Measurements from ENCODE around the gene ZNF805. TPM values are rescaled to one million over a fixed set of nuclear protein-coding genes. Genes with fewer than 3 reads are reported as not detected.
"Not testable (repeated sequence)": the region's sequence is repeated elsewhere in the genome, so short reads cannot be mapped to it uniquely, and the experiment has no call there.

Gene ZNF805
- total RNA-seq, 1 donor from 2014 or later: 16.3 TPM

DNA sequence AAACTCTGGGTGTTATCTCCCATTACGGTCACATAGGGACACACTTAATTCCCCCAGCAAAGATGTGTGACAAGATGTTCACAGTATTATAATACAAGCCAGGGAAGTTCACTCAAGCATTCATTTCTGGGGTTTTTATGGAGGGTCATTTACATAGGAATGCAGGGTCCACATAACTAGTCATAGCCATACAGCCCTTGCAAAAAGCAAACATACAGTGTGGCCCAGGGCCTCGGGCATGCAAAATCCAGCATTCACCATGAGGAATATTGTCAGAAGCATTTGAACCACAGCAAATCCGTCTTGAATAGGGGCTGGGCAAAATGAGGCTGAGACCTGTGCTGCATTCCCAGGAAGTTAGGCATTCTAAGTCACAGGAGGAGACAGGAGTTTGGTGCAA lies 26.9 kb downstream of the ZNF805 start:
- DNase-seq (ENCODE audit: low spot score): no peak

DNA sequence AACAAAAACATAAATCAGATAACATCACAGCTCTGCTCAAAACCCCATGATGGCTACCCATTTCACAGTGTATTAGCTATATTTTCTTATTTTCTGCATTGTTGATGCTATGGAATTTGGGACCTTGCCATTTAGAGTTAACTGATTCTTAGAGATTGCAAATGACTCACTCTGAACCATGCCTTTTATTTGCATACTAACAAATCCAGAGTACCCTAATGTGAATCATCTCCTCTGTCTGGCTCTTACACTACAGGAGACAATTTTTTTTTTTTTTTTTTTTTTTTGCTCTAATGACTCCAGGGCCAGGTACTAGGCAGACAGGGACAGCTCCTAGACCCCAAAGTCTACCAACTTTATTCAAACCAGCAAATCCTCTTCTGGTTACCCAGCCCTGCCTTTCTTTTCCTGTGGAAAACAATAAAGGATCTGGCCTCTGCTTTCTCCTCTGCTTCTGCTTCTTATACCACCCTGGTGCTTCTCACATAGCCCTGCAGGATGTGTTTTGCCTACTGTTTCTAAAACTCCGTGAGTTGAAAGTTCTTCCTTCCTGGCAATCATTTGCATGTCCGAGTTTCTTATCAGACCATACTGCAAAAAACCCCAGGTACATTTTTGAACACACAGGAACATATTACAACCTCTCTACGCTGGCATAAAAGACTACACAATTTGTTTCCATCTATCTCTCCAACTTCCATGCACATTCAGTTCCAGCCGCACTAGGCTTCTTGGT lies 29.3 kb downstream of the ZNF805 start:
- DNase-seq (ENCODE audit: low spot score): no peak

DNA sequence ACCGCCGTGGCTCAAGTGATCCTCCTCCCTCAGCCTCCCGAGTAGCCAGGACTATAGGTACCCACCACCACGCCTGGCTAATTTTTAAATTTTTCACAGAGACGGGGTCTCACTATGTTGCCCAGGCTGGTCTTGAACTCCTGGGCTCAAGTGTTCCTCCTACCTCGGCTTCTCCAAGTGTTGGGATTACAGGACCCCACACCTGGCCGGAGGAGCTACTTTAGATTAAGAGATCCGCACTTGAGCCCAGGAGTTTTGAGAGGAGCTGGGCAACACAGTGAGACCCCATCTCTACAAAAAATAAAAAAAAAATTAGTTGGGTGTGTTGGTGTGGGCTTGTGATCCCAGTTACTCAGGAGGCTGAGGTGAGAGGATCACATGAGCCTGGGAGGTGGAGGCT lies 30.8 kb downstream of the ZNF805 start:
- DNase-seq (ENCODE audit: low spot score): no peak

- no peak for DNase-seq (ENCODE audit: low spot score)
Measured at GRCh38 chr19:57273014-57273413, 32.6 kb downstream of the ZNF805 start.

GRCh38 chr19:57276430-57276829 lies 36.0 kb downstream of the ZNF805 start:
- DNase-seq (ENCODE audit: low spot score): no peak

GRCh38 chr19:57278481-57278880 lies 38.0 kb downstream of the ZNF805 start:
- not testable (repeated sequence) for DNase-seq (ENCODE audit: low spot score)

GRCh38 chr19:57279418-57280164 lies 39.2 kb downstream of the ZNF805 start:
- DNase-seq (ENCODE audit: low spot score): peak; percentile 96

DNA sequence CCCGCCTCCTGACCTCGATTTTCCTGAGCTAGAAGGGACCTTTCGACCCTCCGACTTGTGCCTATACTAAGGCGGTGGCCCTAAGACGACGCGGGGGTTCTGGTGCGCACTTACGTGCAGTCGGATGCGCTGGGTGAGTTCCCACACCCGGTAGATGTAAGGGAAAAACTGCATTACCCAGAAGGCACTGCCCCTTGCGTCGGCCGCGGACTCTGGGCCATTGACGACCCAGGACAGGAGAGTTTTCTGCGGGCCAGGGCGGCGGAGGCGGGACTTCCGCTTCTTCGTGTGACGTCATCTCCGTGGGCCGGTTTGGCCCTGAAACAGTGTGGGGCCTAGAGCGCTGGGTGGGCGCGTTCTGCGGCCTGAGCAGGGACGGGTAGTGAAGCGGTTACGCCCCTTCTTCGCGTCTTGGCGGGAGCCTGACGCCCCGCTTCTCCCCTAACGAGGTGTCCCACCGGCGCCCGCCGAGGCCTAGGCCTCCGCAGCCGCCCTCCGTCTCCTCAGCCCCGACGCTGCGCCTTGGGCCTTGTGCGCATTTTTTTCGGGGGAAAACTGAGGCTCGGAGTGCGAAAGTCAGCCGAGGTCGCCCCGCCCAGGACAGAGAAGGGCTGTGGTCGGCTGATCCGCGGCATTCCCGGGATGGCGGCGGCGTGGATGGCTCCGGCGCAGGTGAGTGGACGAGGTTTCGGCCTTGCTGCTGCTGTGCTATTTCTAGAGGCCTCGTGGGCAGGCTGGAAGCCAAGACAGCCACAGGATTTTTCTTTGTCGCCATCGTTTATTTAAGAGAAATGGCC lies 39.9 kb downstream of the ZNF805 start, which contains the start of gene ZNF460:
Gene ZNF460, plus strand, starts transcription at position 321 of the 797 bp plus-strand sequence. Its CDS starts 322 bp downstream, at position 643.
- DNase-seq (ENCODE audit: low spot score): peak; percentile 99

DNA sequence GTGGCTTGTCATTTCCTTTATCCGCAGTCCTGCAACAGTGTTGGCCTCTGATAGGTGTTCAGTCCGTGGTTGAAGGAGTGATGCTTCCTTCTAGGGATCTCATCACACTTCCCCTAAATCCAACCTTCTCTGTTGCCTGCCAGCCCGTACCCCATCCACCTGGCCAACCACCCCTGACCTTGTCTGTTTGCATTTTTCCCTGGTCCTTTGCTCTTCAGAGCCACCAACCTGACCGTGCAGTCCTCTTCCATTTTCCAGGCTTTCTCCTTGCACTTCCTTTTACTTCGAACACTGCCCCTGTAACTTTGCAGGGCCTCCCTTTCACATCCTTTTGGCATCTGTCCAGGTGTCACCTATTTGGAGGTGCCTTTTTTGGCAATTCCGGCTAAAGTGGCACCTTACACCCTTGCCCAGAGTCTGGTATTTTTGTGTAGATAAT lies 40.5 kb downstream of the ZNF805 start:
- no peak for DNase-seq (ENCODE audit: low spot score)

GRCh38 chr19:57282011-57282643 lies 41.7 kb downstream of the ZNF805 start:
- DNase-seq (ENCODE audit: low spot score): no peak

DNA sequence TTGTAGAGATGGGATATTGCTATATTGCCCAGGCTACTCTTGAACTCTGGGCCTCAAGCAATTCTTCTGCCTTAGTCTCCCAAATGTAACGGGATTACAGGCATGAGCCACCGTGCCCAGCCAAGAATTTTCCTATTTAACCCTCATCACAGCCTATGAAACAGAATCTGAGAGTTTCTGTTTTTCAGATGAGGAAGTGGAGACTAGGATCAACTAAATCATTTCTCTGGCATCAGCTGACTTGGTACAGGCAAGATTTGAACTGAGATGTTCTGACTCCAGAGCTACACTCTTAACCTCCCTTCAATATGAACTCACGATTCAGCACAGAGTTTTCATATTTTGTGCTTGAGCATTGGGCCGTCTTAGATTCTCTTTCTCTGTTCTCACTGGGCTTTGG lies 47.9 kb downstream of the ZNF805 start:
- no peak for DNase-seq (ENCODE audit: low spot score)

DNA sequence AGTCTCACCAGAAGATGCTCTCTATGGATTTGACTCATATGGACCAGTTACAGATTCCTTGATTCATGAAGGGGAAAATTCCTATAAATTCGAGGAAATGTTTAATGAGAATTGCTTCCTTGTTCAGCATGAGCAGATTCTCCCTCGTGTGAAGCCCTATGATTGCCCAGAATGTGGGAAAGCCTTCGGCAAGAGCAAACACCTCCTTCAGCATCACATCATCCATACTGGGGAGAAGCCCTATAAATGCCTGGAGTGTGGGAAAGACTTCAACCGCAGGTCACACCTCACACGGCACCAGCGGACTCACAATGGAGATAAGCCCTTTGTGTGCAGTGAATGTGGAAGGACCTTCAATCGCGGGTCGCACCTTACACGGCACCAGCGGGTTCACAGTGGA lies 50.5 kb downstream of the ZNF805 start:
- no peak for DNase-seq (ENCODE audit: low spot score)

DNA sequence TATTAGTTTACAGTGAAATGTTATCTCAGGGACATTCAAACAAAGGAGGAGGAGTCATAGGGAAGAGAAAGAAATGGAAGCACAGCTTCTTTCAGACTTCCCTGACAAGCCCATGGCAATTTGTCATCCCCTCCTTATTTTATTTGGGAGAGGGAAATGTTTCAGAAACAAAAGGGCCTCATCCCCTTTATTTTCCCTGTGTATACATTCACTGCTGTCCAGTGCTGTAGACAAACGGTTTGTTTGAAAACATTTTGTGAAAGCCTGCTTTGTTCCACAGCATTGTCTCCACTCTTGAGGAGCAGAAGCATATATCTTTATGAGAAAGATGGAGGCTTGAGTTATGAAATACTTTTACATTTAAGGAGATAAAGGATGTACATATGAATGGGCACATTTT lies 52.1 kb downstream of the ZNF805 start:
- DNase-seq (ENCODE audit: low spot score): no peak

DNA sequence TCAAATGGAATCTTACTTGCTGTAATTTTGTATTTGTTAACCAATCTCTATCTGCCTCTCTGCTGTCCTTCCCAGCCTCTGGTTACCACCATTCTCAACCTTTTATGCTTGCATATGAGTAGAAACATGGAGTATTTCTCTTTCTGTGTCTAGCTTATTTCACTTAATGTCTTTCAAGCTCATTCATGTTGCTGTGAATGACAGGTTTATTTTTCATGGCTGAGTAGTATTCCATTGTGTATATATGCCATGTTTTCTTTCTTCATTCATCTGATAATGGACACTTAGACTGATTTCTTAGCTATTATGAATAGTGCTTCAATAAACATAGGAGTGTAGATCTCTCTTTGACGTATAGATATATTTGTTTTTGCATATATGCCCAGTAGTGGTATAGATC lies 53.3 kb downstream of the ZNF805 start:
- DNase-seq (ENCODE audit: low spot score): no peak

GRCh38 chr19:57302020-57302465 lies 61.6 kb downstream of the ZNF805 start:
- DNase-seq (ENCODE audit: low spot score): no peak

GRCh38 chr19:57302727-57303401 lies 62.4 kb downstream of the ZNF805 start:
- DNase-seq (ENCODE audit: low spot score): no peak

Measured in mesenteric fat pad (tissue), 1 donor.